H1 (cell line): Measurements from ENCODE around the gene BTN1A1.

ENCODE experiments used
- ATF2 ChIP-seq: IDR thresholded peaks from 2 replicates; pipeline ENCODE4 v1.6.1; 2012; ENCODE audit warnings: low read length, inconsistent platforms
- CTCF ChIP-seq, 3 experiments: IDR thresholded peaks; 1 replicate in 2 of 3; 2 replicates in 1 of 3; pipeline versions ENCODE4 v1.5.1 to v1.6.1; 2011; ENCODE audit warnings: low read length in 3 of 3, mild to moderate bottlenecking in 3 of 3, inconsistent platforms in 2 of 3, low read depth in 1 of 3, moderate library complexity in 1 of 3; ENCODE audit not compliant: insufficient read depth in 1 of 3; ENCODE audit errors: control extremely low read depth in 1 of 3
- EP300 ChIP-seq, 2 experiments: IDR thresholded peaks; 1 replicate in 1 of 2; 2 replicates in 1 of 2; pipeline ENCODE4 v1.6.1; 2011 to 2012; ENCODE audit warnings: low read depth in 2 of 2, low read length in 2 of 2, mild to moderate bottlenecking in 2 of 2, borderline replicate concordance in 1 of 2, inconsistent platforms in 1 of 2, moderate library complexity in 1 of 2
- EZH2 ChIP-seq: fragments of 200-600 bp; sonication (generic); IDR thresholded peaks from 2 replicates; pipeline ENCODE4 v1.7.1; 2012; ENCODE audit warnings: low read depth, mild to moderate bottlenecking, moderate library complexity, low read length, inconsistent platforms; ENCODE audit not compliant: severe bottlenecking
- POLR2AphosphoS5 ChIP-seq: IDR thresholded peaks from 2 replicates; pipeline ENCODE4 v1.6.1; 2011; ENCODE audit warnings: low read depth, low read length
- SP1 ChIP-seq: IDR thresholded peaks from 2 replicates; pipeline ENCODE4 v1.6.1; 2011; ENCODE audit warnings: low read depth, low read length
- TAF1 ChIP-seq: IDR thresholded peaks from 2 replicates; pipeline ENCODE4 v1.6.1; 2011; ENCODE audit warnings: mild to moderate bottlenecking, low read depth, low read length
- YY1 ChIP-seq: IDR thresholded peaks from 2 replicates; pipeline ENCODE4 v1.6.1; 2011; ENCODE audit warnings: low read depth, mild to moderate bottlenecking, low read length

DNA sequence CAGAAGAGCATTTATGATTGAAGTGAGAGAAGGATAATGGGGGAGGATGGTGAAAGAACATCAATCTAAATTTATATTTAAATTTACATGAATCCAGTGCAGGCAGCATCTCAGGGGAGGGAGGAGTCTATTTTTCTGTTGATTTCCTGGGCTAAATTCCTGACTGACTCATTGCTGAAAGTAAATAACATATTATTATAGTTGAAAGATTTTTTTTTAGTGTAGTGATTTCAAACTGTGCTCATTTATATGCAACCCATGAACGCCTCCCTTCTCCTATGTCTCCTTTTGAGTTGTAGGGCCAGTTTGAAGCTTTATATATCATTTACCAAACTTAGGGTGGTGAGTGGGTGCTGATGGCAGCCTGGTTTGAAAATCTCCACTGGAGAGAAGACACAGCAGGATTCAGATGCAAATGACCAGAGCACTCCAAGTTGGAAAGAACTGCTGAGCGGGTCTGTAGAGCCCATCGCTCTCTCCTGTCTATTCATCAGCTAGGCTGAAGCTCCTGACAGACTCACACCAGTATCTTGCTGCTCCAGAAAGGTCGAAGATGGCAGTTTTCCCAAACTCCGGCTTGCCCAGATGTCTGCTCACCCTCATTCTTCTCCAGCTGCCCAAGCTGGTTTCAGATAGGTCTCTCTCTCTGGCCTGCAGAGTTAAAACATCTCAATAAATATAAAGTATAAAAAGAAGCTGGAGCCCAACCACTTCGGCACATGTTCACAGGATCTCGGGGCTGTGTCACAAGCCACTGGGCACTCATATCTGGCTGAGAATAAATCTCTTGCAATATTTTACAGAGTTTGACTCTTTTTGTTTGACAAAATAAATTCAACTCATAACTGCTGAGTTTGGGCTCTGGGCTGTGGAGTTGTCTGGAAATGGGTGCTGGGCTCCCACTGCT is 24.0 kb upstream of the BTN1A1 start:
- TF ChIP-seq CTCF (IDR thresholded peaks at IDR 0.05; ENCODE audit: control extremely low read depth in 1 of 3, insufficient read depth in 1 of 3, low read depth in 1 of 3, low read length in 3 of 3) (no peak), TAF1 (no peak), ATF2 (no peak), YY1 (no peak), EP300 (IDR thresholded peaks at IDR 0.05; ENCODE audit: borderline replicate concordance in 1 of 2, low read depth in 2 of 2, low read length in 2 of 2) (no peak), EZH2 (no peak), SP1 (no peak), POLR2AphosphoS5 (no peak)
